HG03439 (cell line): ENCODE data around the gene SUGCT.

Experiments
- ATAC-seq: cut with Tn5 transposase; IDR thresholded peaks from one replicate; pipeline ENCODE4 v1.9.1; 2021; ENCODE audit warnings: mild to moderate bottlenecking, moderate library complexity; ENCODE audit not compliant: unreplicated experiment

The SUGCT gene

GRCh38 chr7:40884241-40884640 lies 749.4 kb downstream of the SUGCT start:
- ATAC-seq, result no peak

- no peak for ATAC-seq
Observed at GRCh38 chr7:40885503-40885902, 750.7 kb downstream of the SUGCT start.

DNA sequence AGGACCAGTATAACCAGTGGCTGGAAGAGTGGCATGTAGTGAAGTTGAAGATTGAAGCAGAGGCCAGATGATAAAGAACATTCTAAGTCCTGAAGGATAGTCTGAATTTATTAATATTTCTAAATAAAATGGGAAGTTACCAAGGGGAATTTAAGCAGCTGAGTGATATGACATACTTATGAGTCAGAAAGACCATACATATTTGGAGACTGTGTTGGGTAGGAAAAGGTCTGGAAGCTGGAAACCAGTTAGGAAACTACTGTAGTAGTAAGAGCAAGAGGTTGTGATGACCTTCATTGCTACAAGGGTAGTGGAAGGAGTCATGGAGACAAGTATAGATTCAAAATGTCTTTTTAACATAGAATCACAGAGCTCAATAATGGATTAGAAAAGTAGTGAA lies 752.3 kb downstream of the SUGCT start:
- ATAC-seq, result no peak

DNA sequence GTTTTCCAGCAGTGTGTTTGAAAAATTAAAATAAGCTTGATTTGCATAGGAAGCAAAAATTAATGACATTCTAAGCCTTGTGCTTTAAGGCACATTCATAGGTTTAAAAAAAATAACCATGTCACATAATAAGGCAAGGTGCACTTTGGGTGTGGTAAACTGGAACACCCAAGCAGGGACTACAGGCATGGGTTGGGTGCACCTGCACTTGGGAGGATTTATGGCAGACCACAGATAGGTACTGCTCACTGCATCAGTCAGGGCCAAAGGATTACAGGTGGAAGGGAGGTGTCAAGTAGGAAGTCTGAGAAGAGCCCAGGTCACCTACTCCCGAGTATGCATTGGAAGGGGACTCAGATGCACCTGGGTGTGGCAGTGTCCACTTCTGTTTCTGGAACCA lies 753.7 kb downstream of the SUGCT start:
- ATAC-seq, result no peak

- no peak for ATAC-seq
Observed at GRCh38 chr7:40889099-40889498, 754.3 kb downstream of the SUGCT start.

- no peak for ATAC-seq
Observed at GRCh38 chr7:40889539-40889938, 754.7 kb downstream of the SUGCT start.

- no peak for ATAC-seq
Observed at GRCh38 chr7:40890088-40890692, 755.4 kb downstream of the SUGCT start.

- no peak for ATAC-seq
Observed at GRCh38 chr7:40891232-40891631, 756.4 kb downstream of the SUGCT start.

DNA sequence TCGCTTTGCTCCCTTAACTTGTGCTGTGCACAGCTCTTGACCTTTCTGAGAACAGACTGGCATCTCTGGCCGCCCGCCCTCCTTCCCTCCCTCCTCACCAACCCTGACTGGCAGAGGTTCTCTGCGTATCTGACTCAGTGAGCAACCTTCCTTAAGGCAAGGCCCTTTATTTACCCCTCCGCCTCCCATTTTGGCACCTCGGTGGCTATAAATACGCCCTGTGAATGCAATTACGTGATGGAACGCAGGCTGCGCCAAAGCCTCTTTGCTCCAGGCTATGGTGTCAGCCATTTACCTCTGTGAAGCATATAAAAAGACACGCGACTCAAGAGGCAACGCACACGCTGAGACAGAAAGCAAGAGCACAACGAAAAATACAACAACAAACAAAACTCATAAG lies 764.3 kb downstream of the SUGCT start:
- no peak for ATAC-seq

DNA sequence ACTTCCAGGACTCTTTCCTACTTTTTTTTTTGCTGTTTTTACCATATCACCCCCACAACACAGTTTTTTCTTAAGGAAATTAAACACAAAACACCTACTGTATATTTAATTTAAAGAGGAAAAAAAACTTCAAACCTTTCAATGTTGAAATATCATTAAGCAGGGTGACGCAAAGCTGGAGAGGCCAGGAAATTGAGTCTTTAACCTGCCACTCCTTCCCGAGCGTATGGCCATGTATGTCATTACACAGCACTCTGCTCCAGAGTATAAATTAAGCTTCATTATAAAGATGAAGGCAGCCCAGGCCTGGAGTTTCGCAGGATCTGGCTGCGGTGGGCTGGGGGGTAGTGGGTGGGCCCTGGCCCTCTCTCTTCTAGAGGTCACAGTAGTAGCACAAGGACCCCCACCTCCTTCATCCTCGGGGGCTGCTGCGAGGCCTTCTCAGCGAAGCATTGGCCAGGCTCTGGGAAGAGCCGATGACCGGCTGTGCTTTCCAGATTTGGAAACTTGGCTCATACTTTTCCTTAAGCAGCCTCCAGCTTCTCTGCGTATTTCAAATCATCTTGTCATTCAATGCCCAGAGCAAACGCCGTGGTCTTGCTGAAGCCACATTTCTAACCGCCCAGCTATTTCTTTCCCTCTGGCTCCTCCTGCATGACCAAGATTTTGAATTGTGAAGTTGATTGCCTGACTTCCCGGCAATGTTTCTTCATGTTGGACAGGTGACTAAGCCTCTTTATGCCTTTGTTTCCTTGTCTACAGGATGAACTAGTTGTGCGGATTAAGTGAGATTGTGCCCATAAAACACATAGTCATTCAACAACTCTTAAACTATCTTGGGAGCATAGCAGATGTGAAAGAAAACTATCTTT lies 765.1 kb downstream of the SUGCT start:
- no peak for ATAC-seq

GRCh38 chr7:40903872-40904271 lies 769.1 kb downstream of the SUGCT start:
- ATAC-seq, result no peak

GRCh38 chr7:40907286-40907685 lies 772.5 kb downstream of the SUGCT start:
- no peak for ATAC-seq

DNA sequence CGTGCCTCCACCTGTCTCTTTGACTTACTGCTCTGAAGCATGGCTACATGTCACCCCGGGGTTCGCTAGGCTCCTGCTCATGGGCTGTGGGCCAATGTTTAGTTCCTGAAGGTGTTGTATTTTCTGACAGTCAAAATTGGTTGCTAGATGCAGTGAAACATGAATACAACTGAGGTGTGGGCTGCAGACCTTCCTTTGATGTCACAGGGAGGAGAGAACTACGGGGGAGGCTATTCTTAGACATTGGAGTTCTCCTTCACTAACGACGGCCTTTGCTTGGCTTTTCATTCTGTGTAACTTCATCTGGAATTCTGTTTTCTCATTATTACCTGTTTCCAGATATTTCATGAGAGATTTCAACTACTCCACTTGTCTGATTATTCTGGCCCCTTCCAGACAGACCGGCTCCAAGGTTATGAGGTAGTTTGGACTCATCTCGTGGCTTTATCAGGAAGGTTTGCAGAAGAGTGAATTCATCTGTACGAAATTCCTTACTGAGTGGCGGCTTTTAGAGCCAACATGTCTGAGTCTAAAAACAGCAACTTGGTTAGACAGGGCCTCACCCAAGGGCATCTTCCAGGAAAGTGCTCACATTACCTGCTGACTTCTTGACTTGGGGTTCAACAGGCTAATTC lies 774.7 kb downstream of the SUGCT start:
- no peak for ATAC-seq
